HG02981 (cell line): ENCODE data around the gene AMPD2.

ENCODE experiments used
- ATAC-seq: cut with Tn5 transposase; IDR thresholded peaks from one replicate; pipeline ENCODE4 v1.9.1; 2021; ENCODE audit warnings: mild to moderate bottlenecking, moderate library complexity; ENCODE audit not compliant: unreplicated experiment

The AMPD2 gene

GRCh38 chr1:109619576-109620400 lies at the start of gene AMPD2, which contains the start of gene GNAT2:
Gene AMPD2, plus strand, starts transcription at chr1:109619837. Its CDS starts 1,339 bp downstream, at chr1:109621176.
Gene GNAT2, minus strand, starts transcription at chr1:109619616. Its CDS starts 6,746 bp downstream, at chr1:109612870.
- peak; percentile 55 for ATAC-seq

GRCh38 chr1:109570414-109570813 lies 49.2 kb upstream of the AMPD2 start:
- ATAC-seq, result no peak

GRCh38 chr1:109573785-109574184 lies 45.9 kb upstream of the AMPD2 start:
- no peak for ATAC-seq

DNA sequence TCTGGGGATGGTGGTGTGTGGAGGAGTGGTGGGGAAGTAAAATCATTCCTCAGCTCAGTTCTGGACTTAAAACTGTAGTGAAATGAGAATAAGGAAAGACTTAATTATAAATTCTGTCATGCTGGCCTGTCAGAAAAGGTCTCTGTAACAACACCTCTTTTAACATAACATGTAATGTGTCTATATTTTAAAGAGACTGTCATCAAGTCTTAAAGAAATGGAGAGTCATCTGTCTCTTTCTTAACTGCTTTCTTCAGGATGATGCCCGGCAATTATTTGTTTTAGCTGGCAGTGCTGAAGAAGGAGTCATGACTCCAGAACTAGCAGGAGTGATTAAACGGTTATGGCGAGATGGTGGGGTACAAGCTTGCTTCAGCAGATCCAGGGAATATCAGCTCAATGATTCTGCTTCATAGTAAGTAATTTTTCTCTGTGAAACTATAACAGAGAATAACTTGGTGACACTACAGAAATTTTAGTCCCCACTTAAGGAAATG lies 40.6 kb upstream of the AMPD2 start:
- ATAC-seq, result no peak

DNA sequence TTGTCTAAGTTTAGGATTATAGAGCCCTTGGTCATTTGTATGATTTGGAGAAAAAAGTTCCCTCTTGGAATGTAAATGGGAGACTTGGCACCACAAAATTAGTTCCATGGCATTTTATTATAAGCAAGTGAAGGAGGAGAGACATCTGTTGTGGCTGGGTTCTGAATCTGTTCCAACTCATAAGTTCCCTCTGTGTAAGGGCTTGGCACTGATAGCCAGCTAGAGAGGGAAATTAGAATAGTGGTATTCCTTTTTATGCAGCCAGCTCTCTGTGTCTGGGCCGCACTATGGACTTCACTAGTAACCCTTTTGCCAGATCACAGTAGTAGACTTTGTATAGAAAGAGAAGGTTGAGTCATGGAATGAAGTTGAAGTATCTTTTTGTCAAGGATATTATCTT lies 40.1 kb upstream of the AMPD2 start:
- ATAC-seq, result no peak

DNA sequence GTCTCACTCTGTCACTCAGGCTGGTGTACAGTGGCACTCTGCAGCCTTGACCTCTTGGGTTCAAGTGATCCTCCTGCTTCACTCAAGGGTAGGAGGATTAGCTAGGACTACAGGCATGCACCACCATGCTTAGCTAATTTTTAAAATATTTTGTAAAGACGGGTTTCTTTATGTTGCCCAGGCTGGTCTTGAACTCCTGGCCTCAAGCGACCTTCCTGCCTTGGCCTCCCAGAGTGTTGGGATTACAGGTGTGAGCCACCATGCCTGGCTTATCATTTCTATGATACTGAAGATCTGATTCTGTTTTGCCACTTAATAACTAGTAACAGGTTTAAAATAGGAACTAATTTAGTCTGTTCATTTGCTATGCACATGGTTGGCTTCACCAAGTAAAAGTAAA lies 37.6 kb upstream of the AMPD2 start:
- ATAC-seq, result no peak

DNA sequence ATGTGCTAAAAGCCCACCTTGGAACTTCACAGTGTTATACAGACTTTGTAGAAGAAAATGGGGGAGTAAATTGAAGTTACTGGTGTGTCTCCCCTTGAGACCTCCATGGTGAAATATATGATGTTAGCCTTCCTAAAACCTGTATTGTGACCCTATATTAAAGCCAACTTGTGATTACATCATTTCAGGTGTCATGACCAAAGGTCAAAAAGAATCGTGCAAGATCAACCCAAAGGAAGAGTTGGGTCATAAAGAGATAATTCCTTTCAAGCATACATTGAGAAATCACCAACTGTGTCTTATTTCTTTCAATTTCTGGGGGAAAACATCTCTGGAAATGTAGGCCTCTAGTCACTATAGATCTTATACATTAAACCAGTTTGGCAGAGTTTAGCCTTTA lies 34.9 kb upstream of the AMPD2 start:
- no peak for ATAC-seq

GRCh38 chr1:109586055-109586454 lies 33.6 kb upstream of the AMPD2 start:
- ATAC-seq, result no peak

DNA sequence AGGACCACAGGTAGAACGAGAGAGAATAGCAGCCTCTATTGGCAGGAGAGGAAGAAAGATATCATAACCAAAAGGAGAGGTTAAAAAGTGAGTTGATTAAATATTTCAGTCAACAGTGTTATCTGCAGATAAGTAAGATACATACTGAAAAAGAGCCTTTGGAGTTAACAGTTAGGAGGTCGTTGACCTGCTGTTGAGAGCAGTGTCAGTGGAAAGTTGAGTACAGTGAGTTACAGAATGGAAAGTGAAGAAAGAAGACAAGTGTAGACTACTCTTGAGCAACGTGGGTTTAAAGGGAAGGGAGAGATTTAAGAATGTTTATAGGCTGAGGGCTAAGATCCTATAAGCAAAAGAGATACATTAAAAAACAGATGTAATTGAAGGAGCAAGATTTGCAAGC lies 30.5 kb upstream of the AMPD2 start:
- ATAC-seq, result no peak

DNA sequence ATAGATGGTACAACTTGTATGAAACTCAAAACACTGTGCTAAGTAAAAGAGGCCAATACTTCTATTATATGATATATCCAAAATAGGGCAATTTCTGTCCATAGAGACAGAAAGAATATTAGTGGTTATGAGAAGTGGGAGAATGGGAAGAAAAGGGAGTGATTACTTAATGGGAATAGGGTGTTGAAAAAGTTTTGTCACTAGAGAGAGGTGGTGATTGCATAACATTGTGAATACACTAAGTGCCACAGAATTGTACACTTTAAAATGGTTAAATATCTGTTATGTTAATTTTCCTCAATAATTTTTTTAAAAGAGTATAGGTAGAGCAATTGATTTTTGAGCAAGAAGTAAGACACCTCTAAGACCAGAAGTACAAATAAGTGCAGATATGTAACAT lies 30.0 kb upstream of the AMPD2 start:
- no peak for ATAC-seq

DNA sequence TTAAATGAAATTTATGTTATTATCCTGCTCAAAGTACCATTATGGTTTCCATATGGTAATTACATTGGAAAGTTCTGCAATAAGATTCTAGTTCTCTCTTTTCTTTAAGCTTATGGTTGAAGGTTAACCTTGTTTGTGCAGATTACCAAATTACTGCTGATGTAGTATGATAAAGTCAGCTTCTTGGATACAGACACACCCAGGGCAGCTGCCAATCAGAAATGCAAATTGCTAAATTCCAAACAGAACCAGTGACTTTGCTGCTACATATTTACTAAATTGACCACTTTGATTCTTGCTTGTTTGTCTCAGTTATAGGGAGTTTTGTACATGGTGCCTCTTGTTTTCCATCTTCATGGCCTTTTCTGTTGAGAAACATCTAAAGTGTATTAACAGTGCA lies 26.7 kb upstream of the AMPD2 start:
- ATAC-seq, result no peak

- no peak for ATAC-seq
These were observed 24.1 kb upstream of the AMPD2 start for GRCh38 chr1:109595531-109595930.

DNA sequence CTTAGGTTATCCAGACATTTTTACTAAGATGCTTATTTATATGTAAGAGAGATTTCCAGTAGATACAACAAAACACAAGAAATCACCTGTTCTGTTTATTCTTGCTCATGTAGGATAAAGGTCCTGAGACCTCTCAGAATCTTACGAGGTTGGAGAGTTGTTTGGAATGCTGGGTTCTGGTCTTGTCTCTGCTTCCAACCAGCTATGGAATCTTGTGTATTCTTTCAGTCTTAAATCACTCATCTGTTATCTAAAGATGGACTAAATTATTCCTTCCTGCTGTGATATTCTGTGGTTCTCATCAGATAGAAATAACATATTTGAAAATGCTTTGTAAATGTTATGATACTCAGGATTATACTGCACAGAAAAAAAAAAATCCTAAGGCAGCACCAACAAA lies 21.5 kb upstream of the AMPD2 start:
- ATAC-seq, result no peak

DNA sequence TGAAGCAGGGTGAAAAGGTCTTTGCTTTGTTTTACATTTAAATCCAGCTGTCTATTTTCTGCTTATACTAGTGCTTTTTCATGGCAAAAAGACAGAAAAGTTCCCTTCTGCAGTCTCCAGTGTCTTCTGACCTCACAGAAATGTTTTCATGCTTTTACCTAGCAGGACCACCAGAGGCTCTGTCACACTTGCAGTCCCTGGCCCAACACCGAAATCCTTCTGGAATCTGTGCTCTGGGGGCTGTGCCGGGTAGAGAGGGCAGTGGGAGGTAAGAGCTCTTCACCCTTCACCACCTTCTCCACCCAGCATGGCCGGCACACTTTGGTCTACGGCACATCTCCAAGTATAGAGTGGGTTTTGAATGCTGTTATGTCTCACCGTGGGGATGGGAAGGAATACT lies 21.0 kb upstream of the AMPD2 start:
- ATAC-seq, result no peak

DNA sequence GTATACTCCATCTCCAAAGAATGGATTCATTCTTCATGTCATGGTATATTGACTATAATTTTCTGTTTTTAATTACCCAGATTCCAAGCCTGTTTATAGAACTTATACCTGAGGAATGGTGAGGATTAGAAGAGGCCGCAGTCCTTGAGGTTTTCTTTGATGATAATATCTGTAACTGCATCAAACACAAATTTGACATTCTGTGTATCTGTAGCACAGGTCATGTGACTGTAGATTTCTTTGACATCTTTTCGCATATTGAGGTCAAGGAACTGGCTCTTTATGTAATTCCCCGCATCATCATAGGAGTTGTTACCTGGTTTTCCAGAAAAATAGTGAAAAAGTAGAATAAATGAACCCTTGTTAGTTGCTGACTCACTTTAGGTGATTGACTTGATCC lies 16.4 kb upstream of the AMPD2 start:
- no peak for ATAC-seq

DNA sequence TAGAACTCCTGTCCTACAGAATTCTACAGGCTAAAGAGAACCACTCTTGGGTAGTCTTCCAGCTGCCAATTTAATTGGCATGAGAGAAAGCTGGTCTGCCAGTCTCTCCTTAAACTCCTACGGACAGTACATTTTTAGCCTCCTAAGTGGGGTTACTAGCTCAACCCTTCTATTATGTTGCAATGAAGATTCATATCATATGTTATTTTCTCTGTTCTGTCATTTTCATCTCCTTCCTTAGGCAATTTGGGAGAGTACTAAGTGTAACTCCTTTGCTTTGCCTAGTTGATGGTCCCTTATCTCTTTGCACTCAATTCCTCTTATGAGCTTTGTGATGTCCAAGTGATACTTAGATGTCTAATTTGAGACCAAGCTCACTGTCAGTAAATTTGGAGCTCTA lies 14.3 kb upstream of the AMPD2 start:
- ATAC-seq, result no peak

GRCh38 chr1:109609881-109610280 lies 9.8 kb upstream of the AMPD2 start:
- no peak for ATAC-seq

DNA sequence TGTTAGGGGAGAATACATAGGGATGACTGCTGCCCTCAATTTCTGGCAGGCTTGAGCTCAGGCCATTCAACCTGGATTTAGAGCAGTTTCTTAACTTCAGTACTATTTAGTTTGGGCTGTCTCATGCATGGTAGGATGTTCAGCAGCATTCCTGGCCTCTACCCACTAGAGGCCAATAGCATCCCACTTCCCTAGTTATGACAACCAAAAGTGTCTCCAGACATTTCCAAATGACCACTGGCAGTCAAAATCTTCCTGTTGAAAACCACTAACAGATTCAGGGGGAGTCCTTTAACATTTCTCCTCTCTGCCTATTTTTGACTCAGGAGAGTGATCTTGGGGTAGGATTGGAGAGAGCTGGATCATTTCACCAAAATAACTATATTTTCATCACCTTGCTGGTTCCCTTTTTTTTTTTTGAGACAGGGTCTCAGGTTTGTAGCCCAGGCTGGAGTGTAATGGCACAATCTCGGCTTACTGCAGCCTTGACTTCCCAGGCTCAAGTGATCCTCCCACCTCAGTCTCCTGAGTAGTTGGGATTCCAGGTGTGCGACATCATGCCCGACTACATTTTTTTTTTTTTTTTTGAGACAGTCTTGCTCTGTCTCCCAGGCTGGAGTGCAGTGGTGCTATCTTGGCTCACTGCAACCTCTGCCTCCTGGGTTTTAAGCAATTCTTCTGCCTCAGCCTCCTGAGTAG lies 8.9 kb upstream of the AMPD2 start:
- ATAC-seq, result no peak

DNA sequence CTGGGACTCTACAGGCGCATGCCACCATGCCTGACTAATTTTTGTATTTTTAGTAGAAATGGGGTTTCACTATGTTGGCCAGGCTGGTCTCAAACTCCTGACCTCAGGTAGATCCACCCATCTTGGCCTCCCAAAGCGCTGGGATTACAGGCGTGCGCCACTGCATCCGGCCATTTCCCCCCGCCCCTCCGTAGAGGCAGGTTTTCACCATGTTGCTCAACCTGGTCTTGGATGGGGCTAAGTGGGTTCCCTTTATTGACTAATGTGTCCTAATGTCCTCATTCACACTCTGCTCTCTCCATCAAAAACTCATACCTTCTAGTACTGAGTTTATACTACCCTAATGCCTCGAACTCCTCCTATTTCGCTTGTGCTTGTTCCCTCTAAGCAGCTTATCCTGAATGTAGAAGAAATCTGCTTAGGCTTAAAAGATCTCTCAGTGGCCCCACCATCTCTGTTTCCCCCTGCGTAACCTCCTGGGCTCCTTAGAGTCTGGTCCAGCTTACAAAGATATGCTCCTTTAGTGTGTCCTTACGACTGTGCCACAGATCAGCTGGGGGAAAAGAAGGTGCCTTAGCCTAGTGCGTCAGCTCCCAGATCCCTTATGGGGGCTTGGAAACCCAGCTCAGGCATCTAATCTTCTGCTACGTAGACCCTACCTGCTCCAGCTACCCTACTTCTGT lies 8.2 kb upstream of the AMPD2 start:
- ATAC-seq, result no peak

GRCh38 chr1:109613361-109614147 lies 6.1 kb upstream of the AMPD2 start:
- no peak for ATAC-seq

DNA sequence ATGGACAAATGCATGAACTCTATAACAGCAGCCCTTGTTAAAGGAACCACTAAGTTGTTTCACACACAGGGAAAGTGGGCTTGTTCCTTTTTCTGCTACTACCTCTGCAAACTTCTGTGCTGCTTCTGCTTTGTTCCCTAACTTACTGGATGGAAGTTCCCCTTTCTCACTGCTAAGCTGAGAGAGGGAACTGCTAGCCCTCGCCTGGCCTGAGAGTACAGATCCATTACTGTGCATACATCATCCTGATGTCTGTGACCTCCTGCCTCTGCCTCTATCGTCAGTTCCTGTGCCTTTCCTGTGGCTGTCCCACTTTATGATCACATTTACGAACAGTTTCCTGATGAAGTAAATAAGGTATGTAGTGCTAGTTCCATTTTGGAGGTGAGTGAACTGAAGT lies 3.8 kb upstream of the AMPD2 start:
- no peak for ATAC-seq
